GM12801 (cell line): ENCODE measurements around the gene ING1.

Source experiments
- CTCF ChIP-seq: IDR thresholded peaks from one replicate; pipeline ENCODE4 v1.5.1; 2011; ENCODE audit warnings: control low read depth; ENCODE audit not compliant: insufficient read length; ENCODE audit errors: extremely low read depth

Gene ING1

DNA sequence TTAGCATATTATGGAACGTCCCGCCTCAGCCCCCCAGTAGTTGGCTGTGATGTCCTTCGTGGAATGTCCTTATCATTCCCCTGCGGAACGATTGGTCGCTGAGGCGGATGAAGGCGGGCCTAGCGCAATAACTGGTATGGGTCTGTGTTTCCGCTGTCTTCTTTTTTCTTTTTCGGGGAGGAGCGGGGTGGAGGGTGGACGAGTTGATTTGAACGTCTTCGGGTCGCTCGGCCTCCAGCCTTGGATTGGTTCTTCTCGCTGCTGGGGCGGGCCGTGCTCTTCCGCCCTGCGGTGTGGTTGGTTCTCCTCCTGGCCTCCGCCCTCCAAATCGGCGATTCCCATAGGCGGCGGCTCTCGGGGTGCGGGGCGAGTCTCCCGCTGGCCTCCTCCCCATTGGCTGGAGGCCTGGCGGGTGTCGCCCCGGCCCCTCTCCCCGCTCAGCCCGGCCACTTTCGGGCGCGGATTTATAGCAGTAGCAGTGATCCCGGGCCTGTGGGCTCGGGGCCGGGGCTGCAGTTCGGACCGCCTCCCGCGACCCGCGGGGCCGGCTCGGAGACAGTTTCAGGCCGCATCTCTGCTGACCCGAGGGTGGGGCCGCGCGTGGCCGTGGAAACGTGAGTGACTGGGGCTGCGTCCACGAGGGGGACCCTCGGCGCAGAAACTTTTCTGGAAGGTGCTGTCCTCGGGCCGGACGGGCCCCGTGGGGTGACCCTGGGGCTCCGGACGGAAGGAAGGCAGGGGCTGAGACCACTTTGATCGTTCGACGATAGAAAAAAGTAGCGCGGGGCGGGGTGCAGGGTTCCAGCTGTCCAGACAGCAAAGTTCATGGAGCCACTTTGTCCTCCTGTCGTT, 2.1 kb downstream of the ING1 start:
- TF ChIP-seq CTCF: no peak

DNA sequence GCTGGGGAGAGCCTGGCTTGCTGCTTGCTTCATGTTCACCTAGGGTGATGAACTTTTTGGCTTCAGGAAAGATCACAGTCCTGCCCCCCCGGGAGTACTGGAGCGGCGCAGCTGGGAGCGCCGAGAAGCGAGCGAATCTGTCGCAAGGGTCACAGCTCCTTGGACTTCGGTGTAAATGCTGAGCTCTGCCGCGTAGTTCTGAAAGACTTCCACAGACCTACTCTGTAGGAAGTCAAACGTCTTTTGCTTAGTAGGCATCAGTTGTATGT, 2.7 kb downstream of the ING1 start:
- TF ChIP-seq CTCF: no peak

- TF ChIP-seq CTCF: no peak
Observed at GRCh38 chr13:110719036-110719710, 5.7 kb downstream of the ING1 start.

- no peak for TF ChIP-seq CTCF
Observed at GRCh38 chr13:110722971-110723370, 9.5 kb downstream of the ING1 start.

- no peak for TF ChIP-seq CTCF
Observed at GRCh38 chr13:110723598-110723997, 10.1 kb downstream of the ING1 start.

- TF ChIP-seq CTCF: no peak
Observed at GRCh38 chr13:110726726-110727125, 13.2 kb downstream of the ING1 start.

GRCh38 chr13:110731072-110731471, 17.6 kb downstream of the ING1 start:
- TF ChIP-seq CTCF: no peak
